Keratinocyte (primary cell): ENCODE results near the gene PSMC3. TPM values are rescaled to one million over a fixed set of nuclear protein-coding genes. Genes with fewer than 3 reads are reported as not detected.

Source experiments
- DNase-seq: peaks from one replicate; pipeline ENCODE4 v3.0.0-alpha.2; 2011; ENCODE audit warnings: low read depth, missing footprints, low spot score
- FAIRE-seq: peaks from 2 replicates; lab custom pipeline; 2011; peaks lifted over from hg19 to GRCh38; lab: Jason Lieb, UNC
- H2AFZ ChIP-seq: 2 replicates; pipeline ENCODE4 v1.6.0; 2012; ENCODE audit warnings: low read length, control low read depth, inconsistent platforms; ENCODE audit not compliant: control insufficient read depth
- H3K27ac ChIP-seq: 2 replicates; pipeline ENCODE4 v1.5.1; 2011; ENCODE audit warnings: low read length; ENCODE audit not compliant: control insufficient read depth, insufficient read depth
- H3K27me3 ChIP-seq: 3 replicates; pipeline ENCODE4 v1.6.0; 2011; ENCODE audit warnings: low read length; ENCODE audit not compliant: control insufficient read depth, insufficient read depth; ENCODE audit errors: extremely low read depth
- H3K36me3 ChIP-seq, 2 experiments: 2 replicates in 1 of 2; 3 replicates in 1 of 2; pipeline ENCODE4 v1.5.1; 2011; ENCODE audit warnings: low read length in 2 of 2, mild to moderate bottlenecking in 1 of 2; ENCODE audit not compliant: control insufficient read depth in 2 of 2, insufficient read depth in 2 of 2; ENCODE audit errors: extremely low read depth in 1 of 2
- H3K4me1 ChIP-seq: 3 replicates; pipeline ENCODE4 v1.5.1; 2011; ENCODE audit warnings: low read length; ENCODE audit not compliant: control insufficient read depth, insufficient read depth; ENCODE audit errors: extremely low read depth
- H3K4me2 ChIP-seq: 3 replicates; pipeline ENCODE4 v1.6.0; 2011; ENCODE audit warnings: low read depth, low read length; ENCODE audit not compliant: control insufficient read depth, insufficient read depth; ENCODE audit errors: extremely low read depth
- H3K4me3 ChIP-seq, 3 experiments: fragments of 200-600 bp in 1 of 3; sonication (generic) in 1 of 3; 2 replicates in 2 of 3; 3 replicates in 1 of 3; pipeline ENCODE4 v1.5.1; 2011 to 2016; ENCODE audit warnings: low read length in 3 of 3, mild to moderate bottlenecking in 3 of 3, control low read depth in 2 of 3, inconsistent platforms in 1 of 3, low read depth in 1 of 3, mixed read lengths in 1 of 3, mixed run types in 1 of 3, moderate library complexity in 1 of 3; ENCODE audit not compliant: control insufficient read depth in 2 of 3, insufficient read depth in 2 of 3; ENCODE audit errors: extremely low read depth in 1 of 3
- H3K79me2 ChIP-seq: 2 replicates; pipeline ENCODE4 v1.6.0; 2012; ENCODE audit warnings: low read length; ENCODE audit not compliant: control insufficient read depth, insufficient read depth
- H3K9ac ChIP-seq: 3 replicates; pipeline ENCODE4 v1.6.0; 2011; ENCODE audit warnings: low read length; ENCODE audit not compliant: control insufficient read depth, insufficient read depth; ENCODE audit errors: extremely low read depth
- H3K9me1 ChIP-seq: 3 replicates; pipeline ENCODE4 v1.6.0; 2011; ENCODE audit warnings: low read length; ENCODE audit not compliant: control insufficient read depth, insufficient read depth; ENCODE audit errors: extremely low read depth
- H3K9me3 ChIP-seq: 2 replicates; pipeline ENCODE4 v1.5.1; 2012; ENCODE audit warnings: low read depth, low read length; ENCODE audit not compliant: control insufficient read depth
- H4K20me1 ChIP-seq: 3 replicates; pipeline ENCODE4 v1.6.0; 2011; ENCODE audit warnings: low read length; ENCODE audit not compliant: control insufficient read depth, insufficient read depth; ENCODE audit errors: extremely low read depth
- CTCF ChIP-seq, 3 experiments: IDR thresholded peaks in 1 of 3; conservative IDR thresholded peaks in 1 of 3; optimal IDR thresholded peaks in 1 of 3; 2 replicates in 2 of 3; 3 replicates in 1 of 3; pipeline versions ENCODE3 to v1.5.1; 2011; ENCODE audit warnings: low read length in 3 of 3, mild to moderate bottlenecking in 3 of 3, moderate library complexity in 2 of 3, control low read depth in 1 of 3, inconsistent platforms in 1 of 3; ENCODE audit not compliant: insufficient read depth in 2 of 3; ENCODE audit errors: extremely low read depth in 1 of 3
- EZH2 ChIP-seq: IDR thresholded peaks from one replicate; pipeline ENCODE4 v1.6.1; 2012; ENCODE audit warnings: inconsistent platforms, mild to moderate bottlenecking, low read length, moderate library complexity
- dilution Hi-C: fragments of 300-500 bp; cut with MboI; formaldehyde crosslinking; loops from one replicate; pipeline ENCODE4 v1.7.0; 2020; ENCODE audit warnings: low sequenced_read_pairs; ENCODE audit not compliant: extremely low pct_ligation_motif_present
- polyA plus RNA-seq, 5 experiments: library from polyadenylated mRNA; depleted of rRNA in 3 of 5; stranded (reverse) in 3 of 5; stranded (forward) in 1 of 5; unstranded in 1 of 5; fragments of >200 nt; gene quantifications; 1 replicate in 1 of 5; 2 replicates in 3 of 5; 3 replicates in 1 of 5; pipeline versions ENCODE4 v1.2.1 to v1.2.3, GENCODE V29; 2011 to 2012; ENCODE audit warnings: missing spikeins in 2 of 5, low read depth in 1 of 5, low replicate concordance in 1 of 5

The PSMC3 gene
- polyA plus RNA-seq, 1 donor (not counting 4 experiments of a cell fraction or from before 2014, with no cell fraction given) = 172 TPM

DNA sequence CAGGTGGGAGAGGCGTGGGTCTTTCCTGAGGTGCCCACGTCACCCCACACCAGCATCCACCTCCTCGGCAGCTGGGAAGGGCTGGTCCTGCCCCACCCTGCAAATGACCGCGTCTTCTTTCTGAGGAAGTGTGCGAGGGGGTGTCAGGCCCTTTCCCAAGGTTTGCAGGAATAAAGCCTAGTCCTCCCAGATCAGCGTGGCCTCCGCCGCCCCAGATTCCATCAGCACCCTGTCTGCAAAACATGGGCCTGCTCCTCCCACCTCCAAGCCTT lies 32.3 kb downstream of the PSMC3 start:
- H3K4me3 ChIP-seq = no peak overlapping the region
- H3K9ac ChIP-seq = no peak overlapping the region
- no peak overlapping the region for H3K27ac ChIP-seq
- H3K4me2 ChIP-seq = no peak overlapping the region
- FAIRE-seq = no peak
- DNase-seq = no peak
- peaks cover 11% of the 10 kb centered on the region for H3K4me1 ChIP-seq
- H4K20me1 ChIP-seq = no peaks in the 10 kb centered on the region
- dilution Hi-C loops = no loop called here
- no peaks in the 10 kb centered on the region for H3K9me3 ChIP-seq
- no peaks in the 10 kb centered on the region for H3K79me2 ChIP-seq
- no peaks in the 10 kb centered on the region for H3K9me1 ChIP-seq
- no peak overlapping the region for H2AFZ ChIP-seq
- no peak for TF ChIP-seq CTCF (optimal IDR thresholded peaks at IDR 0.05 in 1 of 3, IDR thresholded peaks at IDR 0.05 in 1 of 3, conservative IDR thresholded peaks at IDR 0.05 in 1 of 3; ENCODE audit: extremely low read depth in 1 of 3, insufficient read depth in 2 of 3, low read length in 3 of 3)
- no peak for TF ChIP-seq EZH2
- H3K27me3 ChIP-seq = no peaks in the 10 kb centered on the region
- H3K36me3 ChIP-seq = no peaks in the 10 kb centered on the region

DNA sequence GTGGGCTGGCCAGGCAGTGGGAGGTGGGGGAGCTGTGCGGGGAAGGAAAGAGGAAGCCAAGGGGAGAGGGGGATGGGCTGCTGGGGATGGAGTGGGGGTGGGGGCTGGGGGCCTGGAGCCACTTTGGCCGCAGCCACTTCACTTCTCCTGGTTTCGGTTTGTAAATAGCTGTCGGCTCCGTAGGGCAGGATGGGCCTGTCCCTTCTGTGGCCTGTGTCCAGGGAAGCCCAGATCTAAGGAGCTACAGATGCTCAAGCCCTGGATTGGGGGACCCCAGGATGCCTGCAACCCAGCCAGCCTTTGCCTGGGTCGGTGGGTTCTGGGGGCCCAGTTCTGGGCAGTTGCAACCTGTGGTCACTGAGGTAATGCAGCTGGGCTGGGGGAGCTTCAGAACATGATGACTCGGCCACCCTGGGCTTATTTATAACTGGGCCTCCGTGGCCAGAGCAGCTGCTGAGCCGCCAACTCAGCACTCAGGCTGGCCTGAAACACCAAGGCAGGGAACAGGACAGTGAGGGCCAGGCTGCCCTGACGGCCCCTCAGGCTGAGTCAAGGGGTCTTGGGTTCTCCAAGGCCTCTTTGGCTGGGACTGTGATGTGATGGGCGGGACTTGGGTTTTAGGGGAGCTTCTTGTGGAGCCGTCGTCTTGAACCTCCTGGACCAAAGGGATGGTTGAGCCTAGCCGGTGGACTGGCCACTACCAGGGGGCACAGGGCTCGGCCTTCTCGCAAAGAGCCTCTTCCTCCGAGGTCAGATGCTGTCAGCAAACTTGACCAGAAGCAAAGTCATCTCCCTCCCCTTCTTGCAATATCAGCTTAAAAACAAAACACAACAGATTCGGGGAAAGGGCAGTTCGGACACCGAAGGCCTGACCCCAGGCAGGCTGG lies 32.8 kb downstream of the PSMC3 start:
- no peak for TF ChIP-seq EZH2
- dilution Hi-C loops = no loop called here
- Histone ChIP-seq H3K9me1 (no peaks in the 10 kb centered on the region), H3K9me3 (no peaks in the 10 kb centered on the region), H3K4me1 (peaks cover 12% of the 10 kb centered on the region), H3K9ac (no peak overlapping the region), H4K20me1 (no peaks in the 10 kb centered on the region), H3K36me3 (no peaks in the 10 kb centered on the region), H3K27me3 (no peaks in the 10 kb centered on the region), H3K4me2 (no peak overlapping the region), H2AFZ (no peak overlapping the region), H3K4me3 (no peak overlapping the region), H3K79me2 (no peaks in the 10 kb centered on the region), H3K27ac (no peak overlapping the region)
- FAIRE-seq = no peak
- DNase-seq = no peak
